ENCODE results near the gene CYB5RL.
A peak's percentile ranks its signal among the peaks of the same experiment; 100 is the strongest.

Gene CYB5RL

GRCh38 chr1:54199765-54200518, at the start of gene CYB5RL, which contains the start of gene MRPL37:
CYB5RL (minus strand) TSS chr1:54200030; CDS start chr1:54195616, 4,414 bp downstream.
MRPL37 (plus strand) TSS chr1:54200167; CDS start chr1:54200244, 77 bp downstream.
- in situ Hi-C loops (cut with HindIII; ENCODE audit: low sequenced_read_pairs) = no loop called here
- peak within 1 kb of the TSS; percentile 96 for H3K4me3 ChIP-seq (ENCODE audit: low read depth, low read length)
- DNase-seq (ENCODE audit: low read depth) = peak; percentile 96
- TF ChIP-seq CTCF (IDR thresholded peaks at IDR 0.05; ENCODE audit: low read depth, low read length, missing control alignments) = no peak

GRCh38 chr1:54248966-54249365, 49.1 kb upstream of the CYB5RL start:
- H3K4me3 ChIP-seq (ENCODE audit: low read depth, low read length) = no peak overlapping the region
- in situ Hi-C loops (cut with HindIII; ENCODE audit: low sequenced_read_pairs) = no loop called here
- no peak for TF ChIP-seq CTCF (IDR thresholded peaks at IDR 0.05; ENCODE audit: low read depth, low read length, missing control alignments)
- DNase-seq (ENCODE audit: low read depth) = no peak

GRCh38 chr1:54247863-54248515, 48.2 kb upstream of the CYB5RL start:
- no peak for DNase-seq (ENCODE audit: low read depth)
- in situ Hi-C loops (cut with HindIII; ENCODE audit: low sequenced_read_pairs) = no loop called here
- no peak overlapping the region for H3K4me3 ChIP-seq (ENCODE audit: low read depth, low read length)
- no peak for TF ChIP-seq CTCF (IDR thresholded peaks at IDR 0.05; ENCODE audit: low read depth, low read length, missing control alignments)

GRCh38 chr1:54246116-54246721, 46.4 kb upstream of the CYB5RL start:
- no peak for TF ChIP-seq CTCF (IDR thresholded peaks at IDR 0.05; ENCODE audit: low read depth, low read length, missing control alignments)
- in situ Hi-C loops (cut with HindIII; ENCODE audit: low sequenced_read_pairs) = no loop called here
- DNase-seq (ENCODE audit: low read depth) = no peak
- no peak overlapping the region for H3K4me3 ChIP-seq (ENCODE audit: low read depth, low read length)

- TF ChIP-seq CTCF (IDR thresholded peaks at IDR 0.05; ENCODE audit: low read depth, low read length, missing control alignments) = no peak
- H3K4me3 ChIP-seq (ENCODE audit: low read depth, low read length) = no peak overlapping the region
- in situ Hi-C loops (cut with HindIII; ENCODE audit: low sequenced_read_pairs) = no loop called here
- no peak for DNase-seq (ENCODE audit: low read depth)
Measured at GRCh38 chr1:54245501-54245900, 45.7 kb upstream of the CYB5RL start.

GRCh38 chr1:54244655-54245054, 44.8 kb upstream of the CYB5RL start:
- TF ChIP-seq CTCF (IDR thresholded peaks at IDR 0.05; ENCODE audit: low read depth, low read length, missing control alignments) = no peak
- in situ Hi-C loops (cut with HindIII; ENCODE audit: low sequenced_read_pairs) = loop anchor here (5.0 kb wide), 1 partner anchor 53 kb away; no protein-coding TSS in a partner anchor
- DNase-seq (ENCODE audit: low read depth) = no peak
- no peak overlapping the region for H3K4me3 ChIP-seq (ENCODE audit: low read depth, low read length)
